ENCODE results near the gene CBFB. TPM values are rescaled to one million over a fixed set of nuclear protein-coding genes. Genes with fewer than 3 reads are reported as not detected.

The CBFB gene
- total and polyA plus RNA-seq, 3 experiments from 2014 or later: 100 to 141 (median 132) TPM

DNA sequence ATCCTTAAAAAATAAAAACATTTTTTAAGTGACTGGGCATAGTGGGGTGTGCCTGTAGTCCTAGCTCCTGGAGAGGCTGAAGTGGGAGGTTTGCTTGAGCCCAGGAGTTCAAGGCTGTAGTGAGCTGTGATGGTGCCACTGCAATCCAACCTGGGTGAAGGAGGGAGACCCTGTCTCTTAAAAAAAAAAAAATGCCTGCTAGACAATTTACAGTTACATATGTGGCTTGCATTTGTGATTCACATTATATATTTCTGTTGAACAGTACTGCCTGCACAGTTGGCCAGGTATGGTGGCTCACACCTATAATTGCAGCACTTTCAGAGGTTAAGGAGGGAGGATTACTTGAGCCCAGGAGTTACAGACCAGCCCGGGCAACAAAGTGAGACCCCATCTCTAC, 23.4 kb downstream of the CBFB start:
- POLR2A ChIA-PET: no interaction called here
- H3K4me3 Mint-ChIP-seq: peak overlapping the region; percentile 66 to 81 (median 76)
- H3K4me1 Mint-ChIP-seq: peaks cover 35 to 56% (median 52%) of the 10 kb centered on the region in 3 donors

GRCh38 chr16:67053767-67054334, 24.9 kb downstream of the CBFB start:
- Histone ChIP-seq H3K27me3 (ENCODE audit: insufficient read depth, low read length, poor library complexity, severe bottlenecking) (no peaks in the 10 kb centered on the region), H3K27ac (ENCODE audit: low read depth, low read length) (peak overlapping the region; percentile 36), H3K4me1 (ENCODE audit: insufficient read depth, low read length) (peaks cover 40% of the 10 kb centered on the region), H3K4me3 (ENCODE audit: low read length) (peak overlapping the region; percentile 33), H3K36me3 (ENCODE audit: insufficient read depth, low read length) (no peaks in the 10 kb centered on the region), H3K9me3 (ENCODE audit: low read length) (no peaks in the 10 kb centered on the region)
- Mint-ChIP-seq H3K4me3 (peak overlapping the region; percentile 66 to 81 (median 77)), H3K27me3 (no peaks in the 10 kb centered on the region), H3K4me1 (peaks cover 38 to 66% (median 62%) of the 10 kb centered on the region in 3 donors), H3K36me3 (peaks cover 0 to 5% (median 0%) of the 10 kb centered on the region in 3 donors), H3K27ac (peak overlapping the region; percentile 75 to 98 (median 89)), H3K9me3 (no peaks in the 10 kb centered on the region)
- ChIA-PET CTCF (interaction anchor here (1.0 to 2.0 kb wide), 4 partner anchors 16 to 101 kb away, joined by 3 to 6 read pairs (median 4); no protein-coding TSS in a partner anchor), POLR2A (interaction anchor here (0.6 to 0.9 kb wide), 5 partner anchors 24 to 385 kb away, joined by 3 to 5 read pairs (median 3); no protein-coding TSS in a partner anchor)
- DNase-seq: peak in 2 of 5 donors; percentile 21 to 45

More for the DNA sequence above, 23.4 kb downstream of the CBFB start:
- Histone ChIP-seq H3K27me3 (ENCODE audit: insufficient read depth, low read length, poor library complexity, severe bottlenecking) (no peaks in the 10 kb centered on the region), H3K27ac (ENCODE audit: low read depth, low read length) (no peak overlapping the region), H3K9me3 (ENCODE audit: low read length) (no peaks in the 10 kb centered on the region), H3K4me3 (ENCODE audit: low read length) (no peak overlapping the region), H3K36me3 (ENCODE audit: insufficient read depth, low read length) (no peaks in the 10 kb centered on the region), H3K4me1 (ENCODE audit: insufficient read depth, low read length) (peaks cover 36% of the 10 kb centered on the region)
- peak overlapping the region; percentile 59 to 93 (median 88) for H3K27ac Mint-ChIP-seq
- CTCF ChIA-PET: interaction anchor here (1.0 to 1.6 kb wide), 4 partner anchors 8 to 103 kb away, joined by 3 to 4 read pairs (median 4); no protein-coding TSS in a partner anchor
- peaks cover 0 to 5% (median 0%) of the 10 kb centered on the region in 3 donors for H3K36me3 Mint-ChIP-seq
- DNase-seq: no peak
- H3K27me3 Mint-ChIP-seq: no peaks in the 10 kb centered on the region
- no peaks in the 10 kb centered on the region for H3K9me3 Mint-ChIP-seq

GRCh38 chr16:67054901-67055300, 26.0 kb downstream of the CBFB start:
- Histone ChIP-seq H3K36me3 (ENCODE audit: insufficient read depth, low read length) (peaks cover 5% of the 10 kb centered on the region), H3K27me3 (ENCODE audit: insufficient read depth, low read length, poor library complexity, severe bottlenecking) (no peaks in the 10 kb centered on the region), H3K9me3 (ENCODE audit: low read length) (no peaks in the 10 kb centered on the region), H3K4me3 (ENCODE audit: low read length) (no peak overlapping the region), H3K4me1 (ENCODE audit: insufficient read depth, low read length) (peaks cover 40% of the 10 kb centered on the region), H3K27ac (ENCODE audit: low read depth, low read length) (no peak overlapping the region)
- Mint-ChIP-seq H3K4me3 (peak overlapping the region; percentile 65 to 79 (median 75)), H3K27me3 (no peaks in the 10 kb centered on the region), H3K4me1 (peaks cover 45 to 76% (median 65%) of the 10 kb centered on the region in 3 donors), H3K36me3 (peaks cover 0 to 7% (median 0%) of the 10 kb centered on the region in 3 donors), H3K27ac (peak overlapping the region in 6 of 8 donors; percentile 70 to 93 (median 90)), H3K9me3 (no peaks in the 10 kb centered on the region)
- no peak for DNase-seq
- POLR2A ChIA-PET: no interaction called here
- CTCF ChIA-PET: interaction anchor here (1.4 to 2.0 kb wide), 2 partner anchors 28 to 100 kb away, joined by 3 to 6 read pairs; no protein-coding TSS in a partner anchor

- H3K27me3 ChIP-seq (ENCODE audit: insufficient read depth, low read length, poor library complexity, severe bottlenecking): no peaks in the 10 kb centered on the region
- DNase-seq: no peak
- Mint-ChIP-seq H3K9me3 (no peaks in the 10 kb centered on the region), H3K4me1 (peaks cover 45 to 82% (median 73%) of the 10 kb centered on the region in 3 donors), H3K27ac (peak overlapping the region in 7 of 8 donors; percentile 16 to 80 (median 64)), H3K36me3 (peaks cover 0 to 14% (median 2%) of the 10 kb centered on the region in 3 donors), H3K27me3 (no peaks in the 10 kb centered on the region), H3K4me3 (peak overlapping the region in 1 of 7 donors; percentile 48)
- ChIA-PET POLR2A (no interaction called here), CTCF (interaction anchor here (1.4 kb wide), 1 partner anchor 29 kb away, joined by 3 read pairs; no protein-coding TSS in a partner anchor)
- peaks cover 7% of the 10 kb centered on the region for H3K36me3 ChIP-seq (ENCODE audit: insufficient read depth, low read length)
- no peaks in the 10 kb centered on the region for H3K9me3 ChIP-seq (ENCODE audit: low read length)
- H3K4me3 ChIP-seq (ENCODE audit: low read length): no peak overlapping the region
- no peak overlapping the region for H3K27ac ChIP-seq (ENCODE audit: low read depth, low read length)
- H3K4me1 ChIP-seq (ENCODE audit: insufficient read depth, low read length): peaks cover 40% of the 10 kb centered on the region
Measured at GRCh38 chr16:67055712-67056487, 27.0 kb downstream of the CBFB start.

DNA sequence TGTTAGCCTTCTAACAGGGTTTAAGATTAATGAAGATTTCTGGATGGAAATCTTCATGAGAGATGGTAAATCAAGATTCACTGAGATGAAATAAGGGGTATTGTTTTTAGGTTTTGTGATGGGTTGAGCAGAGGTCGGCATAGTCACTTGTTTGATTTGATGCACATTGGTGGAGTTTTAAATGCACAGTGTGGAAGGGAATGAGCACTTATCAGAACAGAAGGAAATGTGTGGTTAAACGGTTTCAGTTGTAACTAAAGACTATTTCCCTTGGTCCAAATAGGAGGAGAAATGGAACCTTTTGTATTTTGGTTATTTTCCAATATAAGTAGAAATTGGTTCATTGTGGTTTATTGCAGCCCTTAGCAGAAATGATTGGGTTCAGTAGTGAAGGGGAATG, 34.1 kb downstream of the CBFB start:
- H3K4me3 Mint-ChIP-seq: peak overlapping the region in 1 of 7 donors; percentile 6
- Histone ChIP-seq H3K4me3 (ENCODE audit: low read length) (no peak overlapping the region), H3K27ac (ENCODE audit: low read depth, low read length) (no peak overlapping the region)

GRCh38 chr16:67068212-67068753, 39.3 kb downstream of the CBFB start:
- no peaks in the 10 kb centered on the region for H3K27me3 Mint-ChIP-seq
- no peak overlapping the region for H3K27ac Mint-ChIP-seq
- no peaks in the 10 kb centered on the region for H3K9me3 ChIP-seq (ENCODE audit: low read length)
- no peaks in the 10 kb centered on the region for H3K9me3 Mint-ChIP-seq
- no peak overlapping the region for H3K4me3 Mint-ChIP-seq
- H3K36me3 ChIP-seq (ENCODE audit: insufficient read depth, low read length): peaks cover 19% of the 10 kb centered on the region
- H3K27ac ChIP-seq (ENCODE audit: low read depth, low read length): no peak overlapping the region
- peaks cover 0 to 8% (median 5%) of the 10 kb centered on the region in 3 donors for H3K4me1 Mint-ChIP-seq
- no peak for DNase-seq
- H3K36me3 Mint-ChIP-seq: peaks cover 0 to 50% (median 1%) of the 10 kb centered on the region in 3 donors
- ChIA-PET CTCF (interaction anchor here (1.3 kb wide), 1 partner anchor 87 kb away, joined by 3 read pairs; no protein-coding TSS in a partner anchor), POLR2A (no interaction called here)
- no peak overlapping the region for H3K4me3 ChIP-seq (ENCODE audit: low read length)
- no peaks in the 10 kb centered on the region for H3K27me3 ChIP-seq (ENCODE audit: insufficient read depth, low read length, poor library complexity, severe bottlenecking)
- H3K4me1 ChIP-seq (ENCODE audit: insufficient read depth, low read length): no peaks in the 10 kb centered on the region

More for the DNA sequence above, 34.1 kb downstream of the CBFB start:
- H3K27ac Mint-ChIP-seq: peak overlapping the region in 5 of 8 donors; percentile 1 to 35 (median 4)
- no peak for DNase-seq
- peaks cover 20 to 36% (median 32%) of the 10 kb centered on the region in 3 donors for H3K4me1 Mint-ChIP-seq
- H3K9me3 Mint-ChIP-seq: no peaks in the 10 kb centered on the region
- ChIA-PET CTCF (no interaction called here), POLR2A (no interaction called here)
- H3K36me3 ChIP-seq (ENCODE audit: insufficient read depth, low read length): peaks cover 14% of the 10 kb centered on the region
- peaks cover 4% of the 10 kb centered on the region for H3K4me1 ChIP-seq (ENCODE audit: insufficient read depth, low read length)
- H3K9me3 ChIP-seq (ENCODE audit: low read length): no peaks in the 10 kb centered on the region
- H3K36me3 Mint-ChIP-seq: peaks cover 0 to 34% (median 2%) of the 10 kb centered on the region in 3 donors
- H3K27me3 ChIP-seq (ENCODE audit: insufficient read depth, low read length, poor library complexity, severe bottlenecking): no peaks in the 10 kb centered on the region
- H3K27me3 Mint-ChIP-seq: no peaks in the 10 kb centered on the region

GRCh38 chr16:67071476-67072048, 42.6 kb downstream of the CBFB start:
- no peaks in the 10 kb centered on the region for H3K27me3 Mint-ChIP-seq
- DNase-seq: no peak
- H3K36me3 Mint-ChIP-seq: peaks cover 0 to 61% (median 7%) of the 10 kb centered on the region in 3 donors
- ChIA-PET POLR2A (no interaction called here), CTCF (no interaction called here)
- peaks cover 22% of the 10 kb centered on the region for H3K36me3 ChIP-seq (ENCODE audit: insufficient read depth, low read length)
- no peaks in the 10 kb centered on the region for H3K4me1 ChIP-seq (ENCODE audit: insufficient read depth, low read length)
- H3K4me3 ChIP-seq (ENCODE audit: low read length): no peak overlapping the region
- H3K9me3 ChIP-seq (ENCODE audit: low read length): no peaks in the 10 kb centered on the region
- no peak overlapping the region for H3K4me3 Mint-ChIP-seq
- no peak overlapping the region for H3K27ac ChIP-seq (ENCODE audit: low read depth, low read length)
- H3K9me3 Mint-ChIP-seq: no peaks in the 10 kb centered on the region
- H3K27me3 ChIP-seq (ENCODE audit: insufficient read depth, low read length, poor library complexity, severe bottlenecking): no peaks in the 10 kb centered on the region
- H3K4me1 Mint-ChIP-seq: peaks cover 0 to 1% (median 0%) of the 10 kb centered on the region in 3 donors
- H3K27ac Mint-ChIP-seq: peak overlapping the region in 3 of 8 donors; percentile 7 to 54 (median 32)

All from CD8-positive, alpha-beta memory T cell (primary cell).